GM12891 (cell line): ENCODE results near the gene TMEM145.

ENCODE experiments used
- POLR2A ChIP-seq: IDR thresholded peaks from 2 replicates; pipeline ENCODE4 v1.6.1; 2011; ENCODE audit warnings: low read depth, low read length, control low read depth
- POLR2AphosphoS5 ChIP-seq: IDR thresholded peaks from 2 replicates; pipeline ENCODE4 v1.6.1; 2011; ENCODE audit warnings: low read depth, low read length, control low read depth
- SPI1 ChIP-seq: IDR thresholded peaks from 2 replicates; pipeline ENCODE4 v1.6.1; 2011; ENCODE audit warnings: low read depth, low read length, control low read depth
- TAF1 ChIP-seq: IDR thresholded peaks from 2 replicates; pipeline ENCODE4 v1.6.1; 2011; ENCODE audit warnings: low read depth, low read length, control low read depth

- no peak for TF ChIP-seq POLR2AphosphoS5
- no peak for TF ChIP-seq POLR2A
- no peak for TF ChIP-seq TAF1
- no peak for TF ChIP-seq SPI1
Measured at GRCh38 chr19:42278452-42279154, 34.5 kb upstream of the TMEM145 start.
